ENCODE results near the gene TBL3.

DNA sequence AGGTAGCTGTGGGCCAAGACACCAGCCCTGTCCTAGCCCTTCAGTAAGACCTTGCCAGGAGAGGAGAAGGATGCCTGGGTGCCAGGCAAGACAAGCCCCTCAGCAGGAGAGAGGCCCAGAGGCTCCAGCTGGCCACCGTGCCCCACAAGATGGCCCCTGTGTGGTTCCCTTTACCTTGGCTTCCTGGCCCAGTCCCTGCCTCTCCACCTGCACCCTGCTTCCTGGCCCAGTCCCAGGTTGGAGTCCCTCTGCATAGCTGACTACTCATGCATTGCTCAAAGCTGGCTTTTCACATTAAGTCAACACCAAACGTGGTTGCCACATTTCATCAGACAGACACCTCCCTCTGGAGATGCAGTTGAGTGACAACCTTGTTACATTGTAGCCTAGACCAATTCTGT, 21.9 kb downstream of the TBL3 start:
- TF ChIP-seq, protein P1, sequence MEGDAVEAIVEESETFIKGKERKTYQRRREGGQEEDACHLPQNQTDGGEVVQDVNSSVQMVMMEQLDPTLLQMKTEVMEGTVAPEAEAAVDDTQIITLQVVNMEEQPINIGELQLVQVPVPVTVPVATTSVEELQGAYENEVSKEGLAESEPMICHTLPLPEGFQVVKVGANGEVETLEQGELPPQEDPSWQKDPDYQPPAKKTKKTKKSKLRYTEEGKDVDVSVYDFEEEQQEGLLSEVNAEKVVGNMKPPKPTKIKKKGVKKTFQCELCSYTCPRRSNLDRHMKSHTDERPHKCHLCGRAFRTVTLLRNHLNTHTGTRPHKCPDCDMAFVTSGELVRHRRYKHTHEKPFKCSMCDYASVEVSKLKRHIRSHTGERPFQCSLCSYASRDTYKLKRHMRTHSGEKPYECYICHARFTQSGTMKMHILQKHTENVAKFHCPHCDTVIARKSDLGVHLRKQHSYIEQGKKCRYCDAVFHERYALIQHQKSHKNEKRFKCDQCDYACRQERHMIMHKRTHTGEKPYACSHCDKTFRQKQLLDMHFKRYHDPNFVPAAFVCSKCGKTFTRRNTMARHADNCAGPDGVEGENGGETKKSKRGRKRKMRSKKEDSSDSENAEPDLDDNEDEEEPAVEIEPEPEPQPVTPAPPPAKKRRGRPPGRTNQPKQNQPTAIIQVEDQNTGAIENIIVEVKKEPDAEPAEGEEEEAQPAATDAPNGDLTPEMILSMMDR (IDR thresholded peaks at IDR 0.05) = no peak
- no peak for TF ChIP-seq ZFX (IDR thresholded peaks at IDR 0.05; ENCODE audit: borderline replicate concordance)
